ENCODE data around the gene ZNF423. TPM values are rescaled to one million over a fixed set of nuclear protein-coding genes. Genes with fewer than 3 reads are reported as not detected.

The ZNF423 gene
- total and polyA plus RNA-seq, 2 experiments from 2014 or later = 14.9 to 41.8 TPM

GRCh38 chr16:49524947-49525315 is 331.0 kb downstream of the ZNF423 start (continued):
- TF ChIP-seq ZNF462 (CRISPR knock-in tag; IDR thresholded peaks at IDR 0.05) = no peak

GRCh38 chr16:49524216-49524946 is 331.5 kb downstream of the ZNF423 start:
- no peaks in the 10 kb centered on the region for H3F3A ChIP-seq (replicated peaks; ENCODE audit: low read depth)
- H3K9me2 ChIP-seq (ENCODE audit: insufficient read depth) = no peaks in the 10 kb centered on the region
- Mint-ChIP-seq H3K27me3 (ENCODE audit: insufficient read depth, low read depth, poor library complexity) (peaks cover 9% of the 10 kb centered on the region), H3K36me3 (ENCODE audit: low read depth) (no peaks in the 10 kb centered on the region), H3K9me3 (no peaks in the 10 kb centered on the region), H3K4me3 (no peak overlapping the region), H3K27ac (peak overlapping the region; percentile 70; the same call in 1 of the 2 replicates), H3K4me1 (peaks cover 23% of the 10 kb centered on the region)
- DNase-seq (ENCODE audit: low spot score) (no peak), ATAC-seq (no peak)
- H3K36me3 ChIP-seq (ENCODE audit: insufficient read depth) = no peaks in the 10 kb centered on the region
- no peak overlapping the region for H2AFZ ChIP-seq
- H3K4me2 ChIP-seq = no peak overlapping the region
- peaks cover 10% of the 10 kb centered on the region for H3K4me1 ChIP-seq (ENCODE audit: insufficient read depth)
- H3K27me3 ChIP-seq (ENCODE audit: insufficient read depth) = no peaks in the 10 kb centered on the region
- no peak overlapping the region for H3K4me3 ChIP-seq
- H3K79me2 ChIP-seq (replicated peaks; ENCODE audit: insufficient read depth) = no peaks in the 10 kb centered on the region
- no peak overlapping the region for H3K27ac ChIP-seq (ENCODE audit: low read depth)
- no peaks in the 10 kb centered on the region for H4K20me1 ChIP-seq (replicated peaks; ENCODE audit: insufficient read depth)
- TF ChIP-seq NANOG (IDR thresholded peaks at IDR 0.05; ENCODE audit: borderline replicate concordance) (no peak), ZNF114 (CRISPR knock-in tag; IDR thresholded peaks at IDR 0.05) (no peak), STAT1 (IDR thresholded peaks at IDR 0.05; ENCODE audit: unreplicated experiment) (no peak), ETS1 (IDR thresholded peaks at IDR 0.05) (no peak), REST (IDR thresholded peaks at IDR 0.05; ENCODE audit: unreplicated experiment) (no peak)
